Right cardiac atrium (tissue), 5 donors: ENCODE data around the gene WDR20. TPM values are rescaled to one million over a fixed set of nuclear protein-coding genes. Genes with fewer than 3 reads are reported as not detected.
"Not testable (repeated sequence)": the region's sequence is repeated elsewhere in the genome, so short reads cannot be mapped to it uniquely, and the experiment has no call there.

Source experiments
- ATAC-seq, 2 donors: fragments of 200-7000 bp; cut with Tn5 transposase; one replicate each; pipeline versions ENCODE4 v1.8.0 to v1.9.1; 2020; ENCODE audit warnings: moderate library complexity in 2 of 2, mild to moderate bottlenecking in 1 of 2
- DNase-seq, 3 donors: peaks; one replicate each; pipeline ENCODE4 v3.0.0-alpha.2; 2020
- H3K27ac ChIP-seq: one replicate; pipeline ENCODE4 v1.5.1; 2013; ENCODE audit warnings: mild to moderate bottlenecking, low read length, control low read depth, moderate library complexity
- H3K27me3 ChIP-seq: one replicate; pipeline ENCODE4 v1.6.1; 2013; ENCODE audit not compliant: control insufficient read depth, insufficient read depth
- H3K4me1 ChIP-seq: one replicate; pipeline ENCODE4 v1.6.1; 2013; ENCODE audit warnings: low read length; ENCODE audit not compliant: control insufficient read depth, insufficient read depth
- H3K4me3 ChIP-seq: one replicate; pipeline ENCODE4 v1.5.1; 2013; ENCODE audit warnings: low read length, control low read depth
- H3K9me3 ChIP-seq: one replicate; pipeline ENCODE4 v1.6.1; 2013; ENCODE audit warnings: low read length; ENCODE audit not compliant: control insufficient read depth
- WGBS: extraction: QIAGEN DNeasy Blood & Tissue Kit; methylation state at CpG from one replicate; pipeline ENCODE4 v1.1.7; 2013; 5-methylcytosine and 5-hydroxymethylcytosine counted together
- intact Hi-C, 4 donors: fragments of 100-400 bp; cut with DNase I; formaldehyde crosslinking; loops; one replicate each; pipeline versions ENCODE4 v1.11.0 to v1.14.0; 2022 to 2023
- polyA plus RNA-seq: library from polyadenylated mRNA; stranded (reverse); fragments of 200-250 nt; gene quantifications from one replicate; pipeline ENCODE4 v1.2.3, GENCODE V29; 2013
- total RNA-seq, 4 donors: library from RNA; stranded (reverse); fragmentation: NEBNext Ultra II Directional; extraction: Animal tissue kit (Norgen Biotek cat#: 25700); gene quantifications; one replicate each; pipeline ENCODE4 v1.2.1, GENCODE V29; 2021
- donor health status: healthy with polysubstance abuse.
- donor health status: DM: no; HTN: yes; CAD: no.
- donor health status: DM: no; HTN: no; CAD: no.
- donor health status: DM: no; HTN: yes; CAD: no; lungs with severe emphysema.
- donor health status: DM: yes; HTN: yes; CAD: no.

Gene WDR20
- total and polyA plus RNA-seq, 5 donors: 13.2 to 27.3 (median 22.0) TPM

DNA sequence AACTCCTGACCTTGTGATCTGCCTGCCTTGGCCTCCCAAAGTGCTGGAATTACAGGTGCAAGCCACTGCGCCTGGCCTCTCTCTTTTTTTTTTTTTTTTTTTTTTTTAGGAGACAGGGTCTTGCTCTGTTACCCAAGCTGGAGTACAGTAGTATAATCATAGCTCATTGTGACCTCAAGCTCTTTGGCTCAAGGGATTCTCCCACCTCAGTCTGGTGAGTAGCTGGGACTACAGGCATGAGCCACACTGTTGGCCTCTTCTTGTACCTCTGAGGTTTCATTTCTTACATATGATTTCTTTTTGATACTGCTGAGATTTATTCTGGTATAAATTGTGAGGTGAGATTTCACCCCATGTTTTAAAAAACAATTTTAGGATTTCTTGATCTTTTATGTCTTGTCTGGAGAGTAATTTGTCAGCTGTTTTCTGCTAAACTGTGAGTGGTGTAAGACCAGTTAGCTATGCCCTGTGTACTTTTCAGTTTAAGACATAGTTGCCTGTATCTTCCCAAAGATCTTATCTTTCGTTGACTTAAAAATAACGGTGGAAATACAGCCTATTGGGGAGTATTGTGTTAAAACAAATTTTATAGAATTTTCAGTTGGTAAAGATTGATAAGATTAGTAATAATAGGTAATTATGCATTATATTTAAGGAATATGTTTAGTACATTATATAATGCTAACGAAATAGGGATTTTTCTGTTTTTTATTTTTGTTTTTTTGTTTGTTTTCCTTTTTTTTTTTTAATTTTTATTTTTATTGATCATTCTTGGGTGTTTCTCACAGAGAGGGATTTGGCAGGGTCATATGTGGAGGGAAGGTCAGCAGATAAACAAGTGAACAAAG is 31.7 kb downstream of the WDR20 start:
- Histone ChIP-seq H3K27me3 (no peaks in the 10 kb centered on the region), H3K4me1 (peaks cover 7% of the 10 kb centered on the region), H3K4me3 (no peak overlapping the region), H3K9me3 (no peaks in the 10 kb centered on the region), H3K27ac (no peak overlapping the region)
- ATAC-seq: peak in 1 of 2 donors; percentile 57
- DNase-seq: no peak
- intact Hi-C loops: no loop called here
- 70% methylated on average over 4 of the region's 4 CpGs for WGBS

DNA sequence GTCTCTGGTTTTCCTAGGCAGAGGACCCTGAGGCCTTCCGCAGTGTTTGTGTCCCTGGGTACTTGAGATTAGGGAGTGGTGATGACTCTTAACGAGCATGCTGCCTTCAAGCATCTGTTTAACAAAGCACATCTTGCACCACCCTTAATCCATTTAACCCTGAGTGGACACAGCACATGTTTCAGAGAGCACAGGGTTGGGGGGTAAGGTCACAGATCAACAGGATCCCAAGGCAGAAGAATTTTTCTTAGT is 32.2 kb downstream of the WDR20 start:
- H3K4me3 ChIP-seq, H3K9me3 ChIP-seq, H3K27me3 ChIP-seq, H3K4me1 ChIP-seq, intact Hi-C loops, ATAC-seq, H3K27ac ChIP-seq, DNase-seq: not testable (repeated sequence)
- WGBS: 70% methylated on average over 1 of the region's 2 CpGs

DNA sequence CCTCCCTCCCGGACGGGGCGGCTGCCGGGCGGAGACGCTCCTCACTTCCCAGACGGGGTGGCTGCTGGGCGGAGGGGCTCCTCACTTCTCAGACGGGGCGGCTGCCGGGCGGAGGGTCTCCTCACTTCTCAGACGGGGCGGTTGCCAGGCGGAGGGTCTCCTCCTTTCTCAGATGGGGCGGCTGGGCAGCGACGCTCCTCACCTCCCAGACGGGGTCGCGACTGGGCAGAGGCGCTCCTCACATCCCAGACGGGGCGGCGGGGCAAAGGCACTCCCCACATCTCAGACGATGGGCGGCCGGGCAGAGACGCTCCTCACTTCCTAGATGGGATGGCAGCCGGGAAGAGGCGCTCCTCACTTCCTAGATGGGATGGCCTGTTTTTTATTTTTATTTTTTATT is 33.0 kb downstream of the WDR20 start:
- ATAC-seq, H3K9me3 ChIP-seq, H3K4me3 ChIP-seq, DNase-seq, H3K4me1 ChIP-seq, intact Hi-C loops, H3K27ac ChIP-seq, H3K27me3 ChIP-seq: not testable (repeated sequence)
- WGBS: 98% methylated on average over 24 of the region's 31 CpGs

DNA sequence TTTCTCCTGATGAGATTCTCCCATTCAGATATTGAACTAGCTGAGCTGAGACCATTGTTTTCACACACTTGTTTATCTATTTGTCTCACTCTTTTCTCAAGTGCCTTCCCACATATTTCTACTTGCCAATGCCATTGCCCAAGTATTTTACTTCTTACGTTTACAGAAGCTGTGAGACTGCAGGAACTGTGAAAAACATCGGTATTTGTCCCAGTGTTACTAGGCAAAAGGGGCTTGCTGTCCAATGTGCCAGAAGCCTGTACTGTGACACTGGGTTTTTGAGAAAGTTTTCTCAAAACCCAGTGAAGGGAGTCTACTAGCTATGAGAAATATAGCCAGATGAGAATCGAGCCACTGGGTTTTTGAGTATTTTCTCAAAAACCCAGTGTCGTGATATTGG is 37.5 kb downstream of the WDR20 start:
- H3K9me3 ChIP-seq: no peaks in the 10 kb centered on the region
- no peak overlapping the region for H3K4me3 ChIP-seq
- DNase-seq (no peak), ATAC-seq (no peak)
- no peak overlapping the region for H3K27ac ChIP-seq
- intact Hi-C loops: no loop called here
- H3K27me3 ChIP-seq: no peaks in the 10 kb centered on the region
- peaks cover 1% of the 10 kb centered on the region for H3K4me1 ChIP-seq
- 71% methylated on average over 4 of the region's 4 CpGs for WGBS

DNA sequence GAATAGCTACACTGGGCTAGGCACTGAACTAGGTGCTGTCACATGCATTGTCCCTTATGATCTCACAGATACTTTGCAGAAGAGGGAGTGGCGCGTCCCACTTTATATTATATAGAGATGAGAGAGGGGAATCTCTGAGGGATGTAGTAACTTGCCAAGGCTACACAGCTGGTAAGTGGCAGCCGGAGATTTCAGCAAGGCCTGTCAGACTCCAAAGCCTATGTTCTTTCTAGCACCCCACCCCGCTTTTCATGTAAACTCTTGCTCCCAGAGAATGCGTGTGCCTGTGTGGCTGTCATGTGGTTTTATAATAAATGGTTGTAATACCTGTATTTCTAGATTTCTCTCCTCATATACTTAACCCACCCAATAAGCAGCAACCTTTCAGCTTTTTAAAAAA is 39.1 kb downstream of the WDR20 start:
- H3K4me1 ChIP-seq: peaks cover 3% of the 10 kb centered on the region
- intact Hi-C loops: no loop called here
- no peak overlapping the region for H3K27ac ChIP-seq
- DNase-seq: no peak
- H3K27me3 ChIP-seq: no peaks in the 10 kb centered on the region
- 93% methylated on average over 5 of the region's 5 CpGs for WGBS
- ATAC-seq: no peak
- no peak overlapping the region for H3K4me3 ChIP-seq
- H3K9me3 ChIP-seq: no peaks in the 10 kb centered on the region

DNA sequence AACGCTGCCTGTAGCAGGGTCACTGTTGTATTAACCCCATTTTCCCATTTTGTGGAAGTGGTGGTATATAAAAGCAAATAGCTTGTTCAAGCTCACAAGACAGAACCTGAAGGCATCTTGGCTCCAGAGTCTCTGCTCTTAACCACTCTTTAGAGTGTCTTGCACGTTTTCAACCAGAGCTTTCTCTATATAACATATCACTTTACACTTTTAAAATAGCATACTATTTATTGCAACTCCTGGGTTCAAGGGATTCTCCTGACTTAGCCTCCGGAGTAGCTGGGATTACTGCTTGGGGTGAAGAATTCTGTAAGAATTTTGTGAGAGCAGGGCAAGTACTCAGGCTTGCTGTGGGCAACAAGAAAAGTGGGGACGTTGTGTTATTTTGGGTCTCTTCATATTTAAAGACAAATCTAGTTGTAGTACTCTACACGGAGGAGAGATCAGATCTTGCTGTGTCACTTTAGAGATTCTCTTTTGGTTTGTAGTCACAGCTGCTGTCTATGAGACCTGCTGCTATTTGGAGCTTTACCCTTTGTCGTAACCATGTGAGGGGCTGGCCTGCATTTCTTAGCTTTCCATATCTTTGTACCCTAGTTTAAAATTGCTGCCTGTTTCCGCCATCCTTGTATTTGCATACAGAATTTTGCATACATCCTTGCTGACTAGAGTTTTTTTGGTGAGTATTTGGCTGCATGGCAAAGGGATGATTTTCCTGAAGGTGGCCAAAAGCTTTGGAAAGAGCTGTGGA is 40.7 kb downstream of the WDR20 start:
- DNase-seq: no peak
- H3K27ac ChIP-seq: no peak overlapping the region
- WGBS: 57% methylated on average over 7 of the region's 7 CpGs
- ATAC-seq: no peak
- H3K27me3 ChIP-seq: no peaks in the 10 kb centered on the region
- H3K4me1 ChIP-seq: peaks cover 6% of the 10 kb centered on the region
- intact Hi-C loops: no loop called here
- no peak overlapping the region for H3K4me3 ChIP-seq
- H3K9me3 ChIP-seq: no peaks in the 10 kb centered on the region

DNA sequence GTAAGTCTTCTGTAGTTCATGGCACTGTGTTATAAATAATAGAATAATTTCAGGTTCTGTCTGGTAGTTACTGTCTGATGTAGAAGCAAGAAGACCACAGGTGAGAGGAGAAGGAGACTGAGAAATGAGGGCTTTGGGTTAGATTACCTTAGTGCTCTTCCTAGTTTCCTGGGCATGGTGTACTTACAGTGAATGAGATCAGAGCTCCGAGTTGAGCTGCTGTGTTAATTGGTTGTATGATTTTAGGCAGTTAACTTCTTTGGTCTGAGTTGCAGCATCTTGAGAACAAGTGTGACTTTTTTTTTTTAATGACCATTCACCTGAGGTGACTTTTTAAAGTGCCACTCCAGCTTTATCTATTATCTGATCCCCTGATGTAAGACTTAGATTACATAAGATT is 41.5 kb downstream of the WDR20 start:
- H3K4me3 ChIP-seq: no peak overlapping the region
- ATAC-seq (no peak), DNase-seq (no peak)
- H3K27me3 ChIP-seq: no peaks in the 10 kb centered on the region
- H3K27ac ChIP-seq: no peak overlapping the region
- H3K9me3 ChIP-seq: no peaks in the 10 kb centered on the region
- 80% methylated on average over 1 of the region's 1 CpG for WGBS
- H3K4me1 ChIP-seq: peaks cover 6% of the 10 kb centered on the region
- intact Hi-C loops: no loop called here

DNA sequence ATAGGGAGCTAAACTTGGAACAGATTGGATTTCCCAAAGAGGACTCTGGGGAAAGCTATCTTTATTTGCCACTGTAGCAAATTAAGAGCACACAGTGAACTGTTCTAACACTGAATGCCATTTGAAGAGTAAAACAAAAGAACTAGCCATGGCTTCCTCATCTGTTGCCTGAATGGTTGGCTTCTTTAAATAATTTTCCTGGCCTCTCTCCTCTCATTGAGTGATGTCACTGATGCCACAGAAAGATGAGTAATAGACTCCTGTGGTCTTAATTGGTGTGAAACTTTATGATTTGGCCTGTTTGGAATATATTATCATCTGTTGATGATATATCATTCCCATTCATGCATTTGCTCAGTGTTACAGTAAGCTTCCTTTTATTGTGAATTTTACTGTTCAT is 42.5 kb downstream of the WDR20 start:
- intact Hi-C loops: no loop called here
- H3K9me3 ChIP-seq: no peaks in the 10 kb centered on the region
- no peak overlapping the region for H3K27ac ChIP-seq
- H3K27me3 ChIP-seq: no peaks in the 10 kb centered on the region
- peaks cover 5% of the 10 kb centered on the region for H3K4me1 ChIP-seq
- DNase-seq (no peak), ATAC-seq (no peak)
- H3K4me3 ChIP-seq: no peak overlapping the region

DNA sequence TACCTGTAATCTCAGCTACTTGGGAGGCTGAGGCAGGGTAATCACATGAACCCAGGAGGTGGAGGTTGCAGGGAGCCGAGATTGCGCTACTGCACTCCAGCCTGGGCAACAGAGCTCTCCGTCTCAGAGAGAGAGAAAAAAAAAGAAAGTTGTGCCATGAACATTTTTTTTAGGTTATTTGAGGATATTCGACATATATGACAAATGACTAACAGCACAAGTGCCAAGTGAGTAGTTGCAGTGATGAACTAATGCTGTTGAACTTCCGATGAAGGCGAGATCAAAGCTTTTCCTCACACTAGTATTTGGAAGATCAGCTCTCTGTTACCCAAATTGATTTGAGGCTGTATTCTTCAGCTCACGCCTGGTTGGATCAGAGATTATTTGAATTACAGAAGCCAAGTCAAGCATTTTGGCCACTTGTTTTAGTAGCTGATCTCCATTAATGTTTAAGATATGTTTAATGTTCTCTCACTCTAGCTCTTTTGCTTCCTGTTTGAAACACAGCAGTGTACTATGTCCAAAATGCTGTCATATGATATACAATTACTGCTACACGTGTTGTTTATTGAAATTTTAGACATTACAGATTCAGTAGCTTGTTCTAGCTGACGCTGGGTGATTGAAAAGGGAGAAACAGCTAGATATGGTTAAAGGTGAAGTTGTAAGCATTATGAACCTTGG is 43.4 kb downstream of the WDR20 start:
- H3K4me1 ChIP-seq: peaks cover 12% of the 10 kb centered on the region
- H3K9me3 ChIP-seq: no peaks in the 10 kb centered on the region
- no peak overlapping the region for H3K4me3 ChIP-seq
- H3K27ac ChIP-seq: no peak overlapping the region
- DNase-seq (no peak), ATAC-seq (no peak)
- H3K27me3 ChIP-seq: no peaks in the 10 kb centered on the region
- intact Hi-C loops: no loop called here
- WGBS: 69% methylated on average over 9 of the region's 9 CpGs

DNA sequence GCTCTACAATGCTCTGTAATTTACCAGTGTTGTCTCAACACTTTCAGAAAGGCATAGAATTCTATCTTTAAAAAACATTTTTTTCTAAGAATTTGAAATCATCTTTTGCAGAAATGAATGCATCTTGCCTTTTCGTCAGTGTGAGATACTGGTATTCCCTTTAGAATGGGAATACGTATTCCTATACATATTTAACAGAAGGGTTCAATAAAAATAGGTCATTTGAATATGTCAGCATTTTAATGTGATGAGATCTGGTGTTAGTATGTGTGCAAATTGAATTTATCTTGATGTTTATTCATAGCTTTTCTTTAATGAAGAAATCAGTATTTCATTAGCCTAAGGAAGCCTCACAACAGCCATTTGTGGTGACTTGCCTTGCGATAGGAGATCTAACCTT is 44.2 kb downstream of the WDR20 start:
- DNase-seq: no peak
- WGBS: 94% methylated on average over 3 of the region's 3 CpGs
- Histone ChIP-seq H3K4me1 (peaks cover 13% of the 10 kb centered on the region), H3K9me3 (no peaks in the 10 kb centered on the region), H3K27ac (no peak overlapping the region), H3K4me3 (no peak overlapping the region), H3K27me3 (no peaks in the 10 kb centered on the region)
- no peak for ATAC-seq
- intact Hi-C loops: no loop called here

DNA sequence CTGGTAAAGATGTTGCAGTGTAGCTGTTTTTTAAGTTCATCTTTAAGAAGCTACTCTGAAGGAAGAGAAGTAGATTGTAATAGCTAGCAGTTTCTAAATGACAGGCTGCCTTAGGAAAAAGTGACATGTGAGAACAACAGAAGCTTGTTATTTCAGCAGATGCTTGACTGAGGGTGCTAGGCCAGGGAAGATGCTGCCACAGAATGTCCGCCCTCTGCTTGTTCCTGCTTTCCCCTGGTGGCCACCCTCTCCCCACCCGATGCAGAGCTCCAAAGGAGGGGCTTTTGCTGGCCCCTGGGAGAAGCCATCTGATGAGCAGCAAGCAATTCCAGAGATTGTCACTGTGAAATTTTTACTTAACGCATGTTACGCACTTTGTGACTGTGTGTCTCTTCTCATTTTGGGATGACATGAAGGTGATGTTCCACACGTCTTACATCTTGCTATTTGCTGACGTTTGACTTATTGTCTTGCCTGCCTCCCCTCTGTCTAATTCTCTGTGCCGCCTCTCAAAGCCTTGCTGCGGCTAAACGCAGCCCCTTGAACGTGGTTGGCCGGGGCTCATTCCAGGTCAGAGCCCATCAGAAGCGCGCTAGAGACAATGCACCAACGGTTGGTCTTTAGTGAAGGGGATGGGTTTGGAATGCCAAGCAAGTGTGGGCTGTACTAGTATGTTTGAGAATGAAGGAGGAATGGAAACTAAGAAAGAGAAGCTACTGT is 44.8 kb downstream of the WDR20 start:
- WGBS: 82% methylated on average over 14 of the region's 14 CpGs
- Histone ChIP-seq H3K27ac (no peak overlapping the region), H3K4me3 (no peak overlapping the region), H3K9me3 (no peaks in the 10 kb centered on the region), H3K27me3 (no peaks in the 10 kb centered on the region), H3K4me1 (peaks cover 13% of the 10 kb centered on the region)
- DNase-seq (no peak), ATAC-seq (no peak)
- intact Hi-C loops: no loop called here
